HepG2 (cell line): Measurements from ENCODE around the gene NEAT1. TPM values are rescaled to one million over a fixed set of nuclear protein-coding genes. Genes with fewer than 3 reads are reported as not detected.

ENCODE experiments used
- FOSL1 ChIP-seq: sonication (generic); formaldehyde crosslinking; IDR thresholded peaks from 2 replicates; pipeline ENCODE4 v1.9.0; 2021; ENCODE audit warnings: missing genetic modification reagents, borderline replicate concordance
- FOXK2 ChIP-seq: fragments of 450-650 bp; IDR thresholded peaks from 2 replicates; pipeline ENCODE4 v1.6.1; 2016
- HMGA1 ChIP-seq: sonication (generic); formaldehyde crosslinking; conservative IDR thresholded peaks from 2 replicates; pipeline ENCODE4 v1.4.0; 2020; ENCODE audit warnings: missing genetic modification reagents
- HNF4A ChIP-seq: sonication (generic); formaldehyde crosslinking; IDR thresholded peaks from 2 replicates; pipeline ENCODE4 v1.4.0; 2020; ENCODE audit warnings: missing genetic modification reagents
- MNT ChIP-seq: fragments of 450-650 bp; IDR thresholded peaks from 2 replicates; pipeline ENCODE4 v1.6.1; 2016
- POLR2A ChIP-seq, 2 experiments: IDR thresholded peaks; 2 replicates each; pipeline ENCODE4 v1.6.1; 2011; ENCODE audit warnings: low read depth in 2 of 2, low read length in 2 of 2, mild to moderate bottlenecking in 1 of 2, moderate library complexity in 1 of 2; ENCODE audit not compliant: insufficient read depth in 1 of 2
- REL ChIP-seq: sonication (generic); formaldehyde crosslinking; conservative IDR thresholded peaks from 2 replicates; pipeline ENCODE4 v1.8.0; 2022; ENCODE audit warnings: mild to moderate bottlenecking, missing genetic modification reagents, moderate library complexity
- RELA ChIP-seq: sonication (generic); formaldehyde crosslinking; IDR thresholded peaks from 2 replicates; pipeline ENCODE4 v1.4.0; 2020; ENCODE audit warnings: missing genetic modification reagents
- REXO4 ChIP-seq: sonication (generic); formaldehyde crosslinking; IDR thresholded peaks from 2 replicates; pipeline ENCODE4 v1.8.0; 2022; ENCODE audit warnings: missing genetic modification reagents, mild to moderate bottlenecking, borderline replicate concordance
- SALL2 ChIP-seq: sonication (generic); formaldehyde crosslinking; IDR thresholded peaks from 2 replicates; pipeline ENCODE4 v1.8.1; 2023; ENCODE audit warnings: mild to moderate bottlenecking, missing genetic modification reagents, inconsistent platforms
- SKIL ChIP-seq: sonication (generic); formaldehyde crosslinking; IDR thresholded peaks from 2 replicates; pipeline ENCODE4 v1.8.0; 2022; ENCODE audit warnings: missing genetic modification reagents, mild to moderate bottlenecking, moderate library complexity, borderline replicate concordance
- TFE3 ChIP-seq: IDR thresholded peaks from 2 replicates; pipeline ENCODE4 v1.6.1; 2016
- TOE1 ChIP-seq: sonication (generic); formaldehyde crosslinking; IDR thresholded peaks from 2 replicates; pipeline ENCODE4 v1.4.0; 2020; ENCODE audit warnings: mild to moderate bottlenecking, missing genetic modification reagents
- ZBTB1 ChIP-seq: sonication (generic); formaldehyde crosslinking; IDR thresholded peaks from 2 replicates; pipeline ENCODE4 v1.4.0; 2020; ENCODE audit warnings: missing genetic modification reagents, borderline replicate concordance
- ZC3H4 ChIP-seq: sonication (generic); formaldehyde crosslinking; IDR thresholded peaks from 2 replicates; pipeline ENCODE4 v1.4.0; 2020; ENCODE audit warnings: missing genetic modification reagents, borderline replicate concordance
- ZNF24 ChIP-seq: fragments of 450-650 bp; IDR thresholded peaks from 2 replicates; pipeline ENCODE4 v1.6.1; 2017; ENCODE audit warnings: antibody characterized with exemption, mild to moderate bottlenecking
- ZNF335 ChIP-seq: sonication (generic); formaldehyde crosslinking; IDR thresholded peaks from 2 replicates; pipeline ENCODE4 v1.4.0; 2020; ENCODE audit warnings: missing genetic modification reagents
- ZNF674 ChIP-seq: sonication (generic); formaldehyde crosslinking; IDR thresholded peaks from 2 replicates; pipeline ENCODE4 v1.5.0; 2020; ENCODE audit warnings: low read depth, mild to moderate bottlenecking, missing genetic modification reagents
- polyA plus RNA-seq, 8 experiments: library from polyadenylated mRNA; depleted of rRNA in 3 of 8; stranded (reverse) in 7 of 8; unstranded in 1 of 8; fragments of >200 nt; fragmentation: Illumina TruSeq in 4 of 8; extraction: Trizol in 4 of 8; gene quantifications; 2 replicates each; pipeline versions ENCODE4 v1.2.1 to v1.2.3, GENCODE V29; 2011 to 2016; ENCODE audit warnings: low read depth in 4 of 8, missing spikeins in 1 of 8, mixed read lengths in 1 of 8; ENCODE audit not compliant: insufficient read depth in 1 of 8
- total RNA-seq, 5 experiments: library from RNA; depleted of rRNA; stranded (reverse); fragments of >200 nt; fragmentation: Illumina TruSeq; extraction: Trizol; gene quantifications; 2 replicates each; pipeline ENCODE4 v1.2.3, GENCODE V29; 2016; ENCODE audit warnings: low read depth in 1 of 5
- TF ChIP-seq, protein P1 (sequence below): sonication (generic); formaldehyde crosslinking; IDR thresholded peaks from 2 replicates; pipeline ENCODE4 v1.5.0; 2020; ENCODE audit warnings: missing genetic modification reagents
- TF ChIP-seq, protein P2 (sequence below): IDR thresholded peaks from 2 replicates; pipeline ENCODE4 v1.6.1; 2016; ENCODE audit warnings: missing compliant biosample characterization, missing genetic modification reagents, borderline replicate concordance
- TF ChIP-seq, protein P3 (sequence below): IDR thresholded peaks from 2 replicates; pipeline ENCODE4 v1.6.1; 2016; ENCODE audit warnings: mild to moderate bottlenecking, missing biosample characterization, missing genetic modification reagents

The NEAT1 gene
- total and polyA plus RNA-seq, 2 of the 13 experiments (the other 11 are each of a cell fraction or from before 2014, with no cell fraction given), result 20.5 to 41.2 TPM

- TF ChIP-seq SKIL (CRISPR knock-in tag) (no peak), RELA (CRISPR knock-in tag) (no peak), TOE1 (CRISPR knock-in tag) (no peak), HMGA1 (no peak), ZNF674 (CRISPR knock-in tag) (no peak), REXO4 (CRISPR knock-in tag) (0 out of 2 replicates have a peak, but pooled peaks have one; percentile 46), SALL2 (CRISPR knock-in tag) (peak; percentile 35; the same call in 1 of the 2 replicates), ZC3H4 (CRISPR knock-in tag) (no peak), REL (0 out of 2 replicates have a peak, but pooled peaks have one; percentile 28), FOXK2 (no peak), POLR2A (IDR thresholded peaks at IDR 0.05; ENCODE audit: insufficient read depth in 1 of 2, low read depth in 2 of 2, low read length in 2 of 2) (peak in 1 of 2 experiments; percentile 56; a peak in 1 of 4 replicates), ZNF24 (no peak), MNT (no peak), ZBTB1 (CRISPR knock-in tag) (no peak), HNF4A (CRISPR knock-in tag) (no peak), FOSL1 (CRISPR knock-in tag) (no peak), TFE3 (CRISPR knock-in tag) (no peak; the same call in 1 of the 2 replicates), ZNF335 (CRISPR knock-in tag) (no peak)
- TF ChIP-seq, protein P1, sequence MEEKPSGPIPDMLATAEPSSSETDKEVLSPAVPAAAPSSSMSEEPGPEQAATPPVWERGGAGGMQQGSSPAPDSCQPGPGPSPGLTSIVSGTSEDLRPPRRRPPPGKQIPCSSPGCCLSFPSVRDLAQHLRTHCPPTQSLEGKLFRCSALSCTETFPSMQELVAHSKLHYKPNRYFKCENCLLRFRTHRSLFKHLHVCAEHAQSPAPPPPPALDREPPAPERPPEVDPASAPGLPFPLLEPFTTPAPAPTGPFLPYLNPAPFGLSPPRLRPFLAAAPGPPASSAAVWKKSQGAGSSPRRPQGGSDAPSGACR, result no peak
- TF ChIP-seq, protein P2, sequence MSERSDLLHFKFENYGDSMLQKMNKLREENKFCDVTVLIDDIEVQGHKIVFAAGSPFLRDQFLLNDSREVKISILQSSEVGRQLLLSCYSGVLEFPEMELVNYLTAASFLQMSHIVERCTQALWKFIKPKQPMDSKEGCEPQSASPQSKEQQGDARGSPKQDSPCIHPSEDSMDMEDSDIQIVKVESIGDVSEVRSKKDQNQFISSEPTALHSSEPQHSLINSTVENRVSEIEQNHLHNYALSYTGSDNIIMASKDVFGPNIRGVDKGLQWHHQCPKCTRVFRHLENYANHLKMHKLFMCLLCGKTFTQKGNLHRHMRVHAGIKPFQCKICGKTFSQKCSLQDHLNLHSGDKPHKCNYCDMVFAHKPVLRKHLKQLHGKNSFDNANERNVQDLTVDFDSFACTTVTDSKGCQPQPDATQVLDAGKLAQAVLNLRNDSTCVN (CRISPR knock-in tag), result no peak
- TF ChIP-seq, protein P3, sequence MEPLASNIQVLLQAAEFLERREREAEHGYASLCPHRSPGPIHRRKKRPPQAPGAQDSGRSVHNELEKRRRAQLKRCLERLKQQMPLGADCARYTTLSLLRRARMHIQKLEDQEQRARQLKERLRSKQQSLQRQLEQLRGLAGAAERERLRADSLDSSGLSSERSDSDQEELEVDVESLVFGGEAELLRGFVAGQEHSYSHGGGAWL (CRISPR knock-in tag), result peak; percentile 70; the same call in 1 of the 2 replicates
These were observed 36.1 kb upstream of the NEAT1 start, which contains the start of gene FRMD8 (continued) for GRCh38 chr11:65386307-65387140.
